ENCODE results near the gene SLC2A6.

GRCh38 chr9:133496861-133497842 lies 18.3 kb upstream of the SLC2A6 start:
- TF ChIP-seq TAF1 (IDR thresholded peaks at IDR 0.05; ENCODE audit: low read depth, low read length) (no peak), POLR2AphosphoS5 (IDR thresholded peaks at IDR 0.05; ENCODE audit: low read depth, low read length) (no peak)

All from GM12891 (cell line).